Loucy (cell line): ENCODE data around the gene PTGES2.

ENCODE experiments used
- H2AFZ ChIP-seq: fragments of 200-600 bp; sonication (generic); 2 replicates; pipeline ENCODE4 v1.6.0; 2016; ENCODE audit warnings: antibody characterized with exemption, mild to moderate bottlenecking, low read length, moderate library complexity
- H3F3A ChIP-seq: fragments of 200-600 bp; 2 replicates; pipeline ENCODE4 v1.6.0; 2016; ENCODE audit warnings: antibody characterized with exemption, low read depth, mild to moderate bottlenecking
- H3K27me3 ChIP-seq: fragments of 200-600 bp; sonication (generic); 2 replicates; pipeline ENCODE4 v1.6.1; 2014; ENCODE audit warnings: low read length, mild to moderate bottlenecking; ENCODE audit not compliant: insufficient read depth, poor library complexity, severe bottlenecking
- H3K36me3 ChIP-seq: fragments of 200-600 bp; sonication (generic); 2 replicates; pipeline ENCODE4 v1.6.1; 2016; ENCODE audit warnings: low read length; ENCODE audit not compliant: insufficient read depth
- H3K4me1 ChIP-seq: fragments of 200-600 bp; sonication (generic); 2 replicates; pipeline ENCODE4 v1.5.1; 2014; ENCODE audit warnings: low read length, mild to moderate bottlenecking; ENCODE audit not compliant: insufficient read depth, poor library complexity, severe bottlenecking
- H3K4me2 ChIP-seq: fragments of 200-600 bp; sonication (generic); 2 replicates; pipeline ENCODE4 v1.6.0; 2014; ENCODE audit warnings: antibody characterized with exemption, low read length, low read depth, mild to moderate bottlenecking; ENCODE audit not compliant: poor library complexity, severe bottlenecking
- H3K4me3 ChIP-seq: fragments of 200-600 bp; sonication (generic); 2 replicates; pipeline ENCODE4 v1.5.1; 2014; ENCODE audit warnings: low read length, mild to moderate bottlenecking, mixed read lengths; ENCODE audit not compliant: poor library complexity, severe bottlenecking
- H3K79me2 ChIP-seq: fragments of 200-600 bp; sonication (generic); 2 replicates; pipeline ENCODE4 v1.6.1; 2014; ENCODE audit warnings: low read length; ENCODE audit not compliant: insufficient read depth
- H3K9ac ChIP-seq: fragments of 200-600 bp; sonication (generic); 2 replicates; pipeline ENCODE4 v1.6.0; 2014; ENCODE audit warnings: mild to moderate bottlenecking, low read depth, low read length, moderate library complexity; ENCODE audit not compliant: poor library complexity, severe bottlenecking
- H3K9me2 ChIP-seq: fragments of 200-600 bp; sonication (generic); replicated peaks from 2 replicates; pipeline ENCODE4 v1.6.1; 2016; ENCODE audit warnings: low read depth, low read length, mixed read lengths
- H3K9me3 ChIP-seq: fragments of 200-600 bp; sonication (generic); 2 replicates; pipeline ENCODE4 v1.6.1; 2014; ENCODE audit warnings: mild to moderate bottlenecking, antibody characterized with exemption, low read length, low read depth; ENCODE audit not compliant: insufficient read depth
- H4K20me1 ChIP-seq: fragments of 200-600 bp; sonication (generic); 2 replicates; pipeline ENCODE4 v1.6.0; 2014; ENCODE audit warnings: antibody characterized with exemption, low read length, mild to moderate bottlenecking; ENCODE audit not compliant: insufficient read depth, poor library complexity, severe bottlenecking
- EZH2phosphoT487 ChIP-seq: fragments of 200-600 bp; IDR thresholded peaks from 2 replicates; pipeline ENCODE4 v1.6.1; 2018; ENCODE audit warnings: antibody characterized with exemption, mild to moderate bottlenecking, moderate library complexity, borderline replicate concordance
- TF ChIP-seq, protein P1 (sequence below): fragments of 200-600 bp; sonication (generic); conservative IDR thresholded peaks from 2 replicates; pipeline ENCODE4 v1.5.1; 2014; ENCODE audit warnings: mild to moderate bottlenecking, antibody characterized with exemption, low read length

The PTGES2 gene

DNA sequence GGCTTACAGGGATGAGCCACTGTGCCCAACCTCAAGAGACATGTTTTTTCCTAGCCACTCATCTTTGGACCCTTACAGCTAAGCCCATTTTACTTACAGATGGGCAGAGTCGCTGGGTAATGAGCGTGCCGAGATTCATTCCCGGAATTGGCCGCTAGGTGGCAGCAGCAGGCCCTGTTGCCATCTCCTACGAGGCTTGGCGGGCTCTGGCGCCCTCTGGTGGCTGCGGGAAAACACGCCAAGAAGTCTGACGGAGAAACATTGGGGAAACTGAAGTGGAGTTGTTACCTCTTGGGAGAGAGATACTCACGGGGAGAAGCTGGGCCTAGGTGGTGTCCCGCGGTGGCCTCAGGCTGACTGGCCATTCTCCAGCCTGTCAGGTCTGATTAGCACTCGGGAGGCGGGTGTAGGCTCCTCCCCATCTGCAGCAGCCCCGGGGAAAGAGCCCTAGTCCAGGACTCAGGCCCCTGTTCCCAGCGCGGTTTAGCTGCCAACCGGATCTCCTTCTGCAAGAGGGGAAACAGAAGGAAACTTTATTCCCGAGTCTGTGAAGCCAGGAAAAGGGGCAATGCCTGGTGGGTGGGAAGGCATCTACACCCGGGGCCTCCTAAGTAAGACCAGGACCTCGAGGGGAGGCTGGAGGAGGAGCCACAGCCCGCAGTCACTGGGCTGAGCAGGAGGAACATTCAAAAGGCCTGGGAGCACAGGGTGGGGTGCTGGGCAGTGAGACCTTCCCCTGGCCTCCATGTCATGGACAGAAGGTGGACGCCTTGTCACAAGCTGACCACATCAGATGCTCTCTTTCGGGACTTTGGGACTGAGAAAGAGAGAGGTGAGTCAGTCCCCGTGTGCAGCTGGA is 9.7 kb downstream of the PTGES2 start:
- no peaks in the 10 kb centered on the region for H3K9me2 ChIP-seq
- H2AFZ ChIP-seq, result no peak overlapping the region
- H3K9me3 ChIP-seq, result no peaks in the 10 kb centered on the region
- no peak overlapping the region for H3K9ac ChIP-seq
- no peaks in the 10 kb centered on the region for H3K27me3 ChIP-seq
- no peak for TF ChIP-seq EZH2phosphoT487
- TF ChIP-seq, protein P1, sequence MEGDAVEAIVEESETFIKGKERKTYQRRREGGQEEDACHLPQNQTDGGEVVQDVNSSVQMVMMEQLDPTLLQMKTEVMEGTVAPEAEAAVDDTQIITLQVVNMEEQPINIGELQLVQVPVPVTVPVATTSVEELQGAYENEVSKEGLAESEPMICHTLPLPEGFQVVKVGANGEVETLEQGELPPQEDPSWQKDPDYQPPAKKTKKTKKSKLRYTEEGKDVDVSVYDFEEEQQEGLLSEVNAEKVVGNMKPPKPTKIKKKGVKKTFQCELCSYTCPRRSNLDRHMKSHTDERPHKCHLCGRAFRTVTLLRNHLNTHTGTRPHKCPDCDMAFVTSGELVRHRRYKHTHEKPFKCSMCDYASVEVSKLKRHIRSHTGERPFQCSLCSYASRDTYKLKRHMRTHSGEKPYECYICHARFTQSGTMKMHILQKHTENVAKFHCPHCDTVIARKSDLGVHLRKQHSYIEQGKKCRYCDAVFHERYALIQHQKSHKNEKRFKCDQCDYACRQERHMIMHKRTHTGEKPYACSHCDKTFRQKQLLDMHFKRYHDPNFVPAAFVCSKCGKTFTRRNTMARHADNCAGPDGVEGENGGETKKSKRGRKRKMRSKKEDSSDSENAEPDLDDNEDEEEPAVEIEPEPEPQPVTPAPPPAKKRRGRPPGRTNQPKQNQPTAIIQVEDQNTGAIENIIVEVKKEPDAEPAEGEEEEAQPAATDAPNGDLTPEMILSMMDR, result peak; percentile 100
- H3K4me3 ChIP-seq, result no peak overlapping the region
- H3K36me3 ChIP-seq, result peaks cover 9% of the 10 kb centered on the region; the same call in 1 of the 2 replicates
- no peaks in the 10 kb centered on the region for H3K79me2 ChIP-seq
- no peak overlapping the region for H3K4me2 ChIP-seq
- no peaks in the 10 kb centered on the region for H4K20me1 ChIP-seq
- H3F3A ChIP-seq, result no peaks in the 10 kb centered on the region
- H3K4me1 ChIP-seq, result no peaks in the 10 kb centered on the region

DNA sequence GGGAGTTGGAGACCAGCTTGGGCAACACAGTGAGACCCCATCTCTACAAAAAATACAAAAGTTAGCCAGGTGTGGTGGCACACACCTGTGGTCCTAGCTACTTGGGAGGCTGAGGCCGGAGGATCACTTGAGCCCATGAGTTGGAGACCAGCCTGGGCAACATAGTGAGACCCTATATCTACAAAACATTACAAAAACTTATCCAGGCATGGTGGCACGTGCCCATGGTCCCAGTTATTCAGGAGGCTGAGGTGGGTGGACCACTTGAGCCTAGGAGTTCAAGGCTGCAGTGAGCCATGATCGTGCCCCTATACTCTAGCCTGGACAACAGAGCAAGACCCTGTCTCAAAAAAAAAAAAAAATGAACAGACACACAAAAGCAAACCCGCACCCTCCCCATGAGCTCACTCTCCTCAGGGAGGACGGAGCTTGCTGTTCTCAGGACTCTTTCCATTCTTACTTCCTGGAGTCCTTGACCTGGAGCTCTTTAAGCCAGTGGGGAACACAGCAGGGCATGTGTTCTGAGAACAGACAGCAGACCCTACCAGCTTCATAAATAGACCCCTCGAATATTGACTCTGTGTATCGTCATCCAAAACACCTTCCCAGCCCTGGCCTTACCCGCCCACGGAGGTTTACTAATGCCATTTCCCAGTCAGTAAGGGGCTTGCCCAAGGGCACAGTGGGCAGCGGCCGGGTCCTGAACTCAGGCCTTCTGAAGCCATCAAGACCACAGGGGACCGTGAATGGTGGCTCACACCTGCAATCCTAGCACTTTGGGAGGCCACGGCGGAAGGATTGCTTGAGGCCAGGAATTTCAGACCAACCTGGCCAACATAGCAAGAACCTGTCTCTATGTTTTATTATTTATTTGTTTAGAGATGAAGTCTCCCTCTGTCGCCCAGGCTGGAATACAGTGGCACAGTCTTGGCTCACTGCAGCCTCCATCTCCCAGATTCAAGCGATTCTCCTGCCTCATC is 11.1 kb downstream of the PTGES2 start:
- H3K4me1 ChIP-seq, result no peaks in the 10 kb centered on the region
- H3F3A ChIP-seq, result no peaks in the 10 kb centered on the region
- H2AFZ ChIP-seq, result no peak overlapping the region
- no peaks in the 10 kb centered on the region for H3K9me3 ChIP-seq
- no peak overlapping the region for H3K4me3 ChIP-seq
- H3K36me3 ChIP-seq, result no peaks in the 10 kb centered on the region
- H3K4me2 ChIP-seq, result no peak overlapping the region
- TF ChIP-seq, protein P1, result no peak
- no peak for TF ChIP-seq EZH2phosphoT487
- H3K9ac ChIP-seq, result no peak overlapping the region
- no peaks in the 10 kb centered on the region for H3K79me2 ChIP-seq
- no peaks in the 10 kb centered on the region for H3K27me3 ChIP-seq
- no peaks in the 10 kb centered on the region for H4K20me1 ChIP-seq
- H3K9me2 ChIP-seq, result no peaks in the 10 kb centered on the region

DNA sequence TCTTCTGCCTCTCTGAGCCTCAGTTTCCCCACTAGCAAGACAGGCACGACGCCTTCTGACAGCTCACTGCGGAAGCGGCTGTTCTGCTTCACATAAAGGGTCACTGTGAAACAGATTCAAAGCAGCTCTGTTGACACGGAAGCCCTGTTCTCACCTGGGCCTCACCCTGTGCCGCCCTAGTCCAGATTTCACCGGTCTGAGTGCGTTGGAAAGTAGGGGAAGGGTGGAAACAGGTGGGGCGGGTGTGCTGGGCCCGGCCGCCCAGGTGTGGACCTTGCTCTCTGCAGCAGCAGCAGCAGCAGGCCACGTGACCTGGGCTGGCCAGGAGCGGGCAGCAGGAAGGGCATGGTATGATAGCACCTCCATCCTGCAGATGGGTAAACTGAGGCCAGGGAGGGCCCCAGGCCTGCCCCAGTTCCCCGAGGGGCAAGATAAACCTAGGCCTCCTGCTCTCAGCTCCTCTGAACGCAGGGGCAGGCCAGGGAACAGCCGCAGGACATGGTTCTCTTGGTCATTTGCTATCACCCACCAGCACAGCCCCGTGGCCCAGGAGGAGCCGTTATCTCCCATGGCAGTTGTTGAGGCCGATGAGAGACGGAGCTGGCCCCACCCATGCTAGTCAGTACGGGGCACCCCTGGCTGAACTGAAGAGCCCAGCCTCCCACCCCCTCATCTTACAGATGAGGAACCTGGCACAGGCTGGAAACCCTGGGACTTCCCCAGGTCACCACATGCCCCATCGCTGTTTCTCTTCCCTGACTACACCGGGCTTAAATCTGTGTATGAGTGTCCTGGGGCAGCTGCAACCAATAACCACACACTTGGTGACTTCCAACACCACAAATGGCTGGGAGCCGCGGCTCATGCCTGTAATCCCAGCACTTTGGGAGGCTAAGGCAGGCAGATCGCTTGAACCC is 12.1 kb downstream of the PTGES2 start:
- no peaks in the 10 kb centered on the region for H3F3A ChIP-seq
- no peaks in the 10 kb centered on the region for H3K9me3 ChIP-seq
- H2AFZ ChIP-seq, result no peak overlapping the region
- H3K4me3 ChIP-seq, result no peak overlapping the region
- H3K27me3 ChIP-seq, result no peaks in the 10 kb centered on the region
- H3K9ac ChIP-seq, result no peak overlapping the region
- H3K4me1 ChIP-seq, result no peaks in the 10 kb centered on the region
- no peak for TF ChIP-seq EZH2phosphoT487
- TF ChIP-seq, protein P1, result no peak
- H3K36me3 ChIP-seq, result no peaks in the 10 kb centered on the region
- no peaks in the 10 kb centered on the region for H4K20me1 ChIP-seq
- no peaks in the 10 kb centered on the region for H3K9me2 ChIP-seq
- no peak overlapping the region for H3K4me2 ChIP-seq
- no peaks in the 10 kb centered on the region for H3K79me2 ChIP-seq
